ENCODE results near the gene PCNX1.

The PCNX1 gene

GRCh38 chr14:70889555-70889954 is 17.7 kb upstream of the PCNX1 start:
- no peak for FAIRE-seq

- FAIRE-seq: no peak
These were observed 16.2 kb upstream of the PCNX1 start for GRCh38 chr14:70890826-70891659.

GRCh38 chr14:70891737-70892136 is 15.5 kb upstream of the PCNX1 start:
- no peak for FAIRE-seq

- FAIRE-seq: no peak
These were observed 14.0 kb upstream of the PCNX1 start for GRCh38 chr14:70893062-70893845.

GRCh38 chr14:70893858-70894291 is 13.4 kb upstream of the PCNX1 start:
- FAIRE-seq: no peak

- no peak for FAIRE-seq
These were observed 12.4 kb upstream of the PCNX1 start for GRCh38 chr14:70894868-70895267.

- no peak for FAIRE-seq
These were observed 10.9 kb upstream of the PCNX1 start for GRCh38 chr14:70896317-70896716.

GRCh38 chr14:70896981-70897380 is 10.3 kb upstream of the PCNX1 start:
- FAIRE-seq: no peak

GRCh38 chr14:70897464-70897863 is 9.8 kb upstream of the PCNX1 start:
- FAIRE-seq: no peak

GRCh38 chr14:70898111-70898745 is 9.0 kb upstream of the PCNX1 start:
- no peak for FAIRE-seq

- FAIRE-seq: no peak
These were observed 6.0 kb upstream of the PCNX1 start for GRCh38 chr14:70901269-70901668.

GRCh38 chr14:70902184-70902583 is 5.1 kb upstream of the PCNX1 start:
- no peak for FAIRE-seq

- no peak for FAIRE-seq
These were observed 2.9 kb upstream of the PCNX1 start for GRCh38 chr14:70904373-70904772.

- no peak for FAIRE-seq
These were observed 2.0 kb upstream of the PCNX1 start for GRCh38 chr14:70905301-70905700.

GRCh38 chr14:70906793-70907175 is 475 bp upstream of the PCNX1 start:
- FAIRE-seq: no peak

- no peak for FAIRE-seq
These were observed 1.0 kb downstream of the PCNX1 start for GRCh38 chr14:70907996-70908934.

- no peak for FAIRE-seq
These were observed 1.8 kb downstream of the PCNX1 start for GRCh38 chr14:70908935-70909641.

- no peak for FAIRE-seq
These were observed 2.7 kb downstream of the PCNX1 start for GRCh38 chr14:70909733-70910614.

GRCh38 chr14:70915415-70915814 is 8.2 kb downstream of the PCNX1 start:
- no peak for FAIRE-seq

- FAIRE-seq: no peak
These were observed 9.0 kb downstream of the PCNX1 start for GRCh38 chr14:70916300-70916699.

GRCh38 chr14:70916799-70917198 is 9.5 kb downstream of the PCNX1 start:
- FAIRE-seq: no peak

All from A204.1 (cell line).